Measurements from ENCODE around the gene RBM22.
A peak's percentile ranks its signal among the peaks of the same experiment; 100 is the strongest.

The RBM22 gene

DNA sequence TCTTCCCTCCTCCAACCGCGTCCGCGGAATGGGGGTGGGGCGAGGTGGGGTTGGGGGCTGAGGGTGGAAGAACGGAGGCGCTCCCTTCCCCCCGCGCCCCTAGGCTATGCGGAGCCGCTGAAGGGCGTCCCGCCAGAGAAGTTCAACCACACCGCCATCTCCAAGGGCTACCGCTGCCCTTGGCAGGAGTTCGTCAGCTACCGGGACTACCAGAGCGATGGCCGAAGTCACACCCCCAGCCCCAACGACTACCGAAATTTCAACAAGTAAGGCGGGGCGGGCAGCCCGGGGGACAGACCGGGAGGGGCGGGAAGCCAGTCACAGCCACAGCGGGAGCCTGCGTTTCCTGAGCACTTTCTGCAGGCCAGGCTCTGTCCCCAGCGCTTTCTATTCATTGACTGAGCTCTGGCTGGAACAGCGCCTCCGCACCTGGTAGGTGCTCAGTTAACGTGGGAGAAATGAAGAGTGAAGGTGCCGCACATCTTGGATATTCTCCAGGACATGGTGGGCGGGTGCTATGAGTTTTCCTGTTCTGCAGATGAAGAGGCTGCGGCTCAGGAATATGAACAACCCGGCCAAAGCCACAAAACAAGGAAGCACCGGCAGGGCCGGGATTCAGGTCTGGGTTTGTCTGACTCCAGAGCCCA lies 28.5 kb downstream of the RBM22 start:
- DNase-seq: no peak

DNA sequence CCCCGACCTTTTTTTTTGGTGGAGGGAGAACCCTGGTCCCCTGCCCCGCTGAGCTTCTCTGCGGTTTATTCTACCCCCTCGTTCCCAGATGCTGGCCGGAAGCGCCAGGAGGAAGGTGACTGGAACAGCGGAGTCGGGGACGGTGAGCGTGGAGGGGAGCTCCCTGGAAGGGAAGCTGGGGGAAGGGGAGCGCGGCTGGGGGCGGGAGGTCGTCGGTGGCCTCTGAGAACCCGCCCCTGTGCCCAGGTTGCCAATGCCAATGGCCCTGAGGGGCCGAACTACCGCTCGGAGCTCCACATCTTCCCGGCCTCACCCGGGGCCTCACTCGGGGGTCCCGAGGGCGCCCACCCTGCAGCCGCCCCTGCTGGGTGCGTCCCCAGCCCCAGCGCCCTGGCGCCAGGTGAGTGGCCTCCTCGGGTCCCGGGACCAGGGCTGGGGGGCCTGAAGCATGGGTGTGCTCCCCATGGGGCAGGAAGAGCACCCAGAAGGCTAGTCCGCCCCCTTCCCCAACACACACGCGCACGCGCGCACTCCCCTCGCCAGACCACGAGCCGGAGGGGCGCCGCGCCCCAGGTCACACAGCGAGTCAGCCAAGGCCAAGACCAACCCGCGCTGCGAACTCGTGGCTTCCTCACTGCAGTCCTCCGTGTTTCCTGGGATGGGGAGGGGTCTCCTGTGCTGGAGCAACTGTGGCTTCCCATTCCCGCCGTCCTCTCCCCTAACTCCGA lies 29.2 kb downstream of the RBM22 start:
- DNase-seq: no peak

DNA sequence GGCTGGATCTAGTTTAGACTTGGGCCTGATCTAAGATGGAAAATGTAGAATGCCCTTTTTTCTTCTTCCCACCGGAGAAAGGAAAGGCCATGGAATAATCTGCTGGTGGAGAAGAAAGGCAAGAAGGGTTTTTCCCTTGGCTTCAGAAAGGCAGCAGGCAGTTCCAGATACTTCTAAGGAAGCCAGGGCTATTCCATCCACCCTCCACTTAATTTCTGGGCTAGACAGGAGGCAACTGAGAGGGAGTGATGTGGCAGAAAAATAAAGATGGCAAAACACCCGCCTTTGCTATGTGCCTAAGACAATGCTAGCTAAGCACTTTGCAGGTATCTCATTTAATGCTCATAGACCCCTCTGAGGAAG lies 29.9 kb downstream of the RBM22 start:
- DNase-seq: no peak

DNA sequence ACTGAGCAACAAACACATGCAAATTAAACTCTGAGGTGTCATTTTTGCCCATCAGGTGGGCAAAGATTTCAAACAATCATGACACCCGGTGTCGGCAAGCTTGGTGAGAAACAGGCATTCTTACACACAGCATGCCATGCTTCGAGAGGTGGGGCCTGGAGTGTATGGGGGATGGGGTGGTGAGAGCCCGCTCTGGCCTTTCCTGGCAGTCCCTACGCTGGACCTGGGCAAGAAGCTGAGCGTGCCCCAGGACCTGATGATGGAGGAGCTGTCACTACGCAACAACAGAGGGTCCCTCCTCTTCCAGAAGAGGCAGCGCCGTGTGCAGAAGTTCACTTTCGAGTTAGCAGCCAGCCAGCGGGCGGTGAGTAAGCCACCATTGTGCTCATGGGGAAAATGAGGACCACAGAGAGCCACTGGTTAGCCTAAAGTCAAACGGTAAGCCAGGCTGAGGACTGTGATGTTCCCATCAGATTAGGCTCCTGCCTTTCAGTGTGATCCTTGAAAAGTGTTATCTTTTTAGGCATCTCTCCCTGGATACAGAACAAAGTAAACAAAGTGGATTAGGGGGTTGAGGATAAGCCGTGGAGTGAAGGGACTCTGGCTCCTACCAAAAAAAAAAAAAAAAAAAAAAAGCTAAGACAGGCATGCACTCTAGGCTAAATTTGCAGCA lies 30.5 kb downstream of the RBM22 start:
- no peak for DNase-seq

- DNase-seq: peak; percentile 28
Measured at GRCh38 chr5:150665044-150665443, 35.8 kb downstream of the RBM22 start.

DNA sequence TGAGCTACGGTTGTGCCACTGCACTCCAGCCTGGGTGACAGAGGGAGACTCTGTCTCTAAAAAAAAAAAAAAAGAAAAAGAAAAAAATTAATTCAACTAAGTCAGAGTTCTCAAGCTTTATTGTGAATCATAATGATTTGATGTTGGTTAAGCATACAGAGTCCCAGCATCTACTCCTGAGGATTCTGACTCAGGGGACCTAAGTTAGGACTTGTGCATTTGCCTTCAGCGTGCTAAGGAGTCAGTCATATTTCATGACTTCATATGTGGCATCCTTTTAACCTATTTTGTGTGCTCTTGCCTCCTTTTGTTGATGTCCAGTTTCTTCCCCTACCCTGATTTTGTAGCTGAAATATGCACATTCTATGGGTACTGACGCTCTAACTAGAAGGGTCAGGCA lies 36.9 kb downstream of the RBM22 start:
- DNase-seq: no peak

GRCh38 chr5:150662731-150663516 lies 37.9 kb downstream of the RBM22 start:
- no peak for DNase-seq

- no peak for DNase-seq
Measured at GRCh38 chr5:150661821-150662596, 38.9 kb downstream of the RBM22 start.

- DNase-seq: no peak
Measured at GRCh38 chr5:150661086-150661485, 39.8 kb downstream of the RBM22 start, which contains the start of gene MYOZ3. TSS of gene MYOZ3 (plus strand) at chr5:150661251. CDS start at chr5:150662942, 1,691 bp downstream.

GRCh38 chr5:150660108-150660831 lies 40.6 kb downstream of the RBM22 start:
- DNase-seq: no peak

GRCh38 chr5:150659360-150660107 lies 41.3 kb downstream of the RBM22 start:
- no peak for DNase-seq

- DNase-seq: no peak
Measured at GRCh38 chr5:150658699-150659265, 42.1 kb downstream of the RBM22 start.

DNA sequence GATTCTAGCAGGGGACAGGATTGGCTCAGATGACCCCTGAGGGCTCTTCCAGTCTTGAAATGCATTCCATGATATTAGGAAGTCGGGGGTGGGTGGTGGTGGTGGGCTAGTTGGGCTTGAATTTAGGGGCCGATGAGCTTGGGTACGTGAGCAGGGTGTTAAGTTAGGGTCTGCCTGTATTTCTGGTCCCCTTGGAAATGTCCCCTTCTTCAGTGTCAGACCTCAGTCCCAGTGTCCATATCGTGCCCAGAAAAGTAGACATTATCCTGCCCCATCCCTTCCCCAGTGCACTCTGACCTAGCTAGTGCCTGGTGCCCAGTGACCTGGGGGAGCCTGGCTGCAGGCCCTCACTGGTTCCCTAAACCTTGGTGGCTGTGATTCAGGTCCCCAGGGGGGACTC lies 42.7 kb downstream of the RBM22 start:
- DNase-seq: no peak

DNA sequence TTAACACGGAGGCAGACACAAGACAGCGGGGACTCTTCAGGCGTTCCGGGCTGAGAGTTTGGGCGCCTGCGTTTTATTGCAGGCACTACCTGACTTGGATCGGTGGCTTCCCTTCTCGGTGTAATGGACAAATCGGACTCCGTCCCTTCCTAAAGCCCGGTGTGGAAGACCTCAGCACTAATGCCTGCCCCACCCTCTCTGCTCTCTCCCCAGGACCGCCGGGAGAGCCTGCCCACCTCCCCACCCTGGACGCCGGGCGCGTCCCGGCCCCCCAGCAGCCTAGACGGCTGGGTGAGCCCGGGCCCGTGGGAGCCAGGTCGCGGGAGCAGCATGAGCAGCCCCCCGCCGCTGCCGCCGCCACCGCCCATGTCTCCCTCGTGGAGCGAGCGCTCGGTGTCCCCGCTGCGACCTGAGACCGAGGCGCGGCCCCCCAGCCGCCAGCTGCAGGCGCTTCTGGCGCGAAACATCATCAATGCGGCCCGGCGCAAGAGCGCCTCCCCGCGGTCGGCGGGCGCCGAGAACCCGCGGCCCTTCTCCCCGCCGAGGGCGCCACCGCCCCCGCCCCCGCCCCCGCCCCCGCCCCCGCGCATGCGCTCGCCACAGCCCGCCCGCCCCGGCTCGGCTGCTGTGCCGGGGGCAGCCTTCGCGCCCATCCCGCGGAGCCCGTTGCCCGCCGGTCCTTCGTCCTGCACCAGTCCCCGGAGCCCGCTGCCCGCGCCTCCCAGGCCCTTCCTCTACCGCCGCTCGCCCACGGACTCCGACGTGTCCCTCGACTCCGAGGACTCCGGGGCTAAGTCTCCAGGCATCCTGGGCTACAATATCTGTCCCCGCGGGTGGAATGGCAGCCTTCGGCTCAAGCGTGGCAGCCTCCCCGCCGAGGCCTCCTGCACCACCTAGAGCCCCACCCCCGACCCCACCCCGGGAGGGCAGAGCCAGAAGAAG lies 44.4 kb downstream of the RBM22 start:
- peak; percentile 38 for DNase-seq

DNA sequence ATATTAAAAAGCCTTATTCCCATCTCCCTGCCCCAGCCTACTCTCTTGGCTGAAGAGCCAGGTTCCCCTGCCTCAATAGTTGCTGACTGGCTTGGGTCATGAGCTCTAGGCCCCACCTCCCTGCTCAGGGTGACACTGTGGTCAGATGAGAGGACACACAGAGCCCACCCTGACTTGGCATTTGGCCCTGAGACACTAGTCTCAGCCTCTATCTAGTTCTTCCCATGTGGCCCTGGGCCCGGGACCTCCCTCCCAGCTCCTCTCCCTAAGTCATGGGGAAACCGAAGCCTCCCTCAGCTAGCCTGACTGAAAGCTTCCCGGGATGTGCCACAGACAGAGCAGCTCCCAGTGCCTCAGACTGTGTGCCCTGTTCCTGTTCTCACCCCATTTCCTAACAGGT lies 45.6 kb downstream of the RBM22 start:
- DNase-seq: no peak

- no peak for DNase-seq
Measured at GRCh38 chr5:150653762-150654556, 46.9 kb downstream of the RBM22 start.

DNA sequence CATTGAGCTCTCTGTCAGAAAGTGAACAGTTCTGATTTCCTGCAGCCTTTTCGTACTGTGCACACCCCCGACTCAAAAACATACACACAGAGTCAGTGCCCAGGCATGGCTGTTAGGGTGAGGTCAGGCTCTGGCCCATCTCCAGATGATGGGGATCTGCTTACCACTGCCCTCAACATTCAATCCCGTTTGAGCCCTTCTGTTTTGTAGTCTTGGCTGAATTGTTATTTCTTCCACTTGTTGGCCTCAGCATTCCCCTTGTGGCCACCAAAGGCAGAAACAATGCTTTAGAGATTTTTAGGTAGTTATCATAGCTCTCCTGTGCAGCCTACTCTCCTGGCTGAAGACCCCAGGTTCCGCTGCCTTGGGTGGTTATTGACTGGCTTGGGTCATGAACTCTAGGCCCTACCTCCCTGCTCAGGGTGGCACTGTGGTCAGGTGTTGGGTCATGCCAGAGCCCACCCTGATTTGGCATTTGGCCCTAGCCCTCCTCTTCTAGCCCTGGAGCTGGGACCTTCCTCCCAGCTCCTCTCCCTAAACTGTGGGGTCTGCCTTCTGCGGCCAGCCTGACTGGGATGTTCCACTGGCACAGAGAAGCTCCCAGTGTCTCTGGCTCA lies 47.6 kb downstream of the RBM22 start:
- peak; percentile 44 for DNase-seq

Data from HCEC 1CT (cell line).